Globus pallidus (tissue), 1 donor: ENCODE results near the gene ADRB2.

Experiments used
- DNase-seq: peaks from one replicate; pipeline ENCODE4 v3.0.0-alpha.2; 2015; ENCODE audit warnings: low spot score

Gene ADRB2

DNA sequence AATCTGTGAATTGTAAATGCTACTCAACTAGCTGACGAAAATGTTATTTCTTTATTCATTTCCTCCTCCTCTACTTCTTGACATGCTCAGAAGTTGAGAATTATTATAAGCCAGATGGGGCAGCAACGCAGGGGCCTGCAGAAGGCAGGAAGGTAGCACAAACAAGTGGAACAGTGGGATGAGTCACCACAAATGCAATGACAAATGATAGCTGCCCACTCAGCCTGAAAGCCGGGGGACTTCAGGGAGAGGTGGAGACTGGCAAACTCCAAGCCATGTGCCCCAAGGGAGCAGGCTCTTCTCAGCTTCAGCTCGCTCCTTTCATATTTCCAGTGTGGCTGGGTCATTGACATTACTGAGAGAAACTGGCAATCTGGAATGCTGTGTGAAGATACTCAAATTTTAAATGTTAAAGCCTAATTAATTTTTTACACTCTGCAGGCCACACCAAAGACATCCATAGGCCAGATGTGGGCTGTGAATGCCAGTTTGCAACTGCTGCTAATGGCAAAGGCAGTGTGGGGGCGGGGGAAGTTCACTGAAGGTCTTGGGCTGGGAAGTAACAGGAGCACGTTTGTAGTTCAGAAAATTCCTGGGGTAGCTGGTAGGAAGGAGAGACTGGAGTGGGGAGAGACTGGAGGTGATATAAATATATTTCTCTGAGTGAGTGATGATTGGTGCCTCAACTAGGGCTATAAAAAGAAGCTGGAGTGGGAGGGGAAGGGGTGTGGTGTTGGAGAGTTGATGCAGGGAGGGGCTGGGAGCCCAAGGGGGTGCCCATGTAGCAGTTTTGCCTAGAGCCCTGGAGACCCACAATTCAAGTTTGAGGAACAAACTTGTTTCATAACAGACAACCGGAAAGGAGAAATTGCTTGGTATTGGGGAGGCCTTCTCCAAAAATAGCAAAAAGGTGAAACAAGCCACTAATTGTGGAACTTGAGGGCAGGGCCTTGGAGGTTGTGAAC lies 20.8 kb upstream of the ADRB2 start:
- DNase-seq = peak; percentile 43

DNA sequence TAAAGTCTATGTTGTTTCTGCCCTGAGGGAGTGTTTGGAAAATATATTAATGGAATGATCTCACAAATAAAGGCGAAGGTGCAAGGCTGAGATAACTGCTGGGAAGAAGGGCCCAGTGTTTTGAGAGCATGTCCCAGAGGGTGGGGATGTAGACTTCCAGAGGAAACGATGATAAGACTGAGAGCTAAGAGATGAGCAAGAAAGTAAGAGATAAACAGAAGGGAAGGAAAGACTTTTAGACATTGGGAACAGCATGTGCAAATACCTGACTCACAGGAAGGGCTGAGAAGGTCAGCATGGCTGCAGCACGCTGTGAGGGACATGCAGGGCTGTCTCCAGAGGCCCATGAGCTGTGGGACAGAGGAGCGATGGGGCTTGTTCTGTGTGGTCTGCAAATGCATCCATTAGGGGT lies 19.9 kb upstream of the ADRB2 start:
- no peak for DNase-seq

DNA sequence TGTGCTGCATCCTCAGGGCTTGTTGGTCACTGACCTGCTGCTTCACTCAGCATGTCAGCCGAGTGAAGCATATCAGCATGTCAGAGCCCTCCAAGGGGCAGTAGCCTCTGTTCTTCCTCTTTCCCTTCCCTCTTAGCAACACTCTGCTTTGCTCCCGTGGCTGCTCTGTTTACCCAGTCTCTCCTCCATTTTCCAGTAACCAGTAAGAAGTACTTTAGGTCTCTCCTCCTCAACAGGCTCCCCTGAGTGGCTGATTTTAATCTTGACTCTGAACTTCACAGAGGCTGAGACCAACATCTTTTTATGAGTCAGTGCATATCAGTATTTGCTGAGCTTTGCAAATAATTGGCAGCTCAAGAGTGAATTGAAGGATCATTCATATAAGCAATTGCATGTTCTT lies 18.6 kb upstream of the ADRB2 start:
- no peak for DNase-seq

DNA sequence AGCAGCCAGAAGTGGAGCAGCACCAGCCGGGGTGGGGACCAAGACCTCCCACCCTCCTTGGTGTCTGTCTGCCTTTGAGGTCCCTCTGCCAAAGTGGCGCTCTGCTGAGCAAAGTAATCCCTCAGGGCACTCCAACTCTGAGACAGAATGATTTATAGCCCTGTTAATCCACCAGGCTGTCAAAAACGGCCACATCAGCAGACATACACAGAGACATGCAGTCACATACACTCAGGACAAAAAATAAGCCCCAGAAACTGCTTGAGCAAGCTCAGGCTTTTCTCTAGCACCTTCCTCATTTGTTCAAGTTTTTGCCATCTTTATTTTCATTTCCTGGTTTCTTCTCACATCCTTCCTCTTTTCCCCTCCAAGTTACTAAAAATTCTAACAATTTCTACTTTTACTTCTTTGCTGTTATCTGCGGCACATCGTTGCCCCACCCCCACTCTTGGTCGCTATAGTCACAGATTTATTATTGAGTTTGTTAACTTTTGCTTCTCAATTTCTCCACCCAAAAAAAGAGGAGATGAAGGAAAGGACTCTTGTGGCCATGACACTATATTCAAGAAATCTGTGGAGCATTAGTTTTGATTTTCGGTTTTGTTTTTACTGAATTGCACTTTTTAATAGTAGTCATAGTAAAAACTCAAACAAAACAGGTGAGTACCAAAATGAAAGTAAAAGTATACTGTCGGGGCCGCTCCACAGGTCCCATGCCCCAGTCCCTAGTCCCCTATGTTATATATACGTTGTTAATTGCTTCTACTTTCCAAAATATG lies 17.4 kb upstream of the ADRB2 start:
- DNase-seq = peak; percentile 60

DNA sequence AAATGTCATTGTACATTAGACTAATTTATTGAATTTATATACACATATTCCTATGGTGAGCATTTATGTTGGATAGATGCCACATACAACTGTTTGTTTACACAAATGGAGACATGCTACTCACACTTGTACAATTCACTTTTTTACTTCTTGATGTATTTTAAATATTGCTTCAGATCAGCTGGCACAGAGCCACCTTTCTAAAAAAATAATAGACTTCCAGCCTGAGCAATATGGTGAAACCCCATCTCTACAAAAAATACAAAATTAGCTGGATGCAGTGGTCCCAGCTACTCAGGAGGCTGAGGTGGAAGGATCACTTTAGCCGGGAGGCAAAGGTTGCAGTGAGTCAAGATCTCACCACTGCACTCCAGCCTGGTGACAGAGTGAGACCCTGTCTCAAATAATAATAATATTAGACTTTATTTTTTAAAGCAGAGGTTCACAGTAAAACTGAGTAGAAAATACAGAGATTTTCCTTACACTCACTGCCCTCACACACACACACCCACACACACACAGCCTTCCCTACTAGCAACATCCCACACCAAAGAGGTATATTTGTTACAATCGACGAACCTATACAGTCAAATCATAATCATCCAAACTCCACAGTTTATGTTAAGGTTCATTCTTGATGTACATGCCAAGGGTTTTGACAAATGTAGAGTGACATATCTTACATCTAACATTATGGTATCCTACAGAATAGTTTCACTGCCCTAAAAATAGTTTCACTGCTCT lies 16.5 kb upstream of the ADRB2 start:
- DNase-seq = no peak

DNA sequence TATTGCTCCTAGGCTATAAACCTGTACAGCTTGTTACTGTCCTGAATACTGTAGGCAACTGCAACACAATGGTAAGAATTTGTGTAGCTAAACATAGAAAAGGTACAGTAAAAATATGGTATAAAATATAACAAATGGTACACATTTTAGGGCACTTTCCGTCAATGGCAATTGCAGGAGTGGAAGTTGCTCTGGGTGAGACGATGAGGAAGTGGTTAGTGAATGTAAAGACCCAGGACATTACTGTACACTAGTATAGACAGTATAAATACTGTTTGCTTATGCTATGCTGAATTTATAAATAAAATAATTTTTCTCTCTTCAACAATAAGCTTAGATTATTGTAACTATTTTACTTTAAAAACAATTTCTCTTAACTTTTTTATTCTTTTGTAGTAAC lies 15.6 kb upstream of the ADRB2 start:
- DNase-seq = no peak

DNA sequence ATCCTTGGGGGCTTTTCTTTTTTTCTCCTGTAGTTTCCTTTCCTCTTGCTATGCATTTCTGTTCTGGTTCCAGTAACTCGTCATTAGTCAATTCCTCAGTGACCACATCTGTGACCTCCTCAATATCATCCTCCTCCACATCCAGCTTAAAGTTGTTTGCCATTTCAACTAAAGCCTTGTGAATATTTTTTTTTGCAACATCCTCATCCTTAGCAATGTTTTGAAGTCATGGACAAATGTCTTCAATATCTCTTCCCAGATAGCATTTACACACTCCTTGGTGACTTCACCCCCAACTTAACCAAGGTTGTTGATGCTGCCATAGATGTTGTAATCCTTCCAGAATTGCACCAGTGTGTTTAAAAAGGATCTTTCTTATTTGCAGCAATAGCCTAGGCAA lies 14.7 kb upstream of the ADRB2 start:
- DNase-seq = no peak

DNA sequence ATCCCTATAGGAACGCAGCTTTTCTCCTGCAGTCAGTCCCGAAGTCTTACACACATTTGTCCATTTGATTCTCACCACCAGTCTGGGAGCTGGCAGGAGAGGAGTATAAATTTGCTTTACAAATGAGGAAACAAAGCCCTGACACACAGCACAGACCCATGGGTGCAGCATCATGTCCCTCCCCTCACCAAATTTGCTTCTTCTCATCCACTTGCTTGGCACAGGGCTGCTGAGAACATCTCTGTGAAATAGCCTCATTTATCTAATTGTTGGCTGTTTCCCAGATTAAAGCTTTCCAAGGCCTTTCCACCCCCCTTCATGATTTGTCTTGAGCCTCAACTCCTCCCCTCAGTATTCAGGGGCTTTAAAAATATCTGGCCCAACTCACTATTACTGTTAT lies 11.3 kb upstream of the ADRB2 start:
- no peak for DNase-seq

GRCh38 chr5:148815578-148815977 lies 10.8 kb upstream of the ADRB2 start:
- DNase-seq = no peak

DNA sequence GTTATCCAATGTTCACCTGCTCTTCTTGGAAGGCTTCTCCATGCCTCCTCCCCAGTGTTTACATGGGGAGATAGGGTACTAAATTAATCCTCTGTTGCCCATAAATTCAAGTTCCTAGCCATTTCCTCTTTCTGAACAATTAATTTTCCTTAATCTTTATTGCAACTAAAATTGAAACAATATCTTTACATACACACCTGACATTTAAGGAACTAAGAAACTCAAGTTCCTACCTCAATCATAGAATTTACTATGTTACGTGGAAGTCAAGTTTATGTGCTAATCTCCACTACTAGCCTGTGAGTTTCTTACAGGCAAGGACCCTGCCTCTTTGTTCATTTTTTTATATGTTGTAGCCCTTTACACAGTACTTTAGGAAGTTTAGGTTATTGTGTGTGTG lies 10.1 kb upstream of the ADRB2 start:
- DNase-seq = no peak

- no peak for DNase-seq
Measured at GRCh38 chr5:148816782-148817181, 9.6 kb upstream of the ADRB2 start.

DNA sequence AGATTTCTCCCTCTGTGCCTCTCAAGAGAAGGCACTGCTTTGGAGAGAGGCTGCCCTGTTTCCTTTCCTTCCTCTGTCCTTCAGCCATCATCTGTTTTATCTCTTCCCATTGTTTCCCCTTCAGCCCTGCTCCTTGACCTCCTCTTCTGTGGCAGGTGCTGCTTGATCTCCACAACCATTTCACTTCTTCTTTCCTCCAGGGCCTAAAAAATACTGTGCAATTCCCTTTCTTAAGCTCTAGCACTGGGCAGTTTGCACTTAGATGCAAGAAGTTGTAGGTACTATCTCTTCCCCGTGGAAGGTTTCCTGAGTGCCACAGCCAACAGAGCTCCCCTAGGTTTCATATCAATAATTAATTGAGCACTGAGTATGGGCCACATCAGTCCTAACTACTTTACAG lies 8.8 kb upstream of the ADRB2 start:
- DNase-seq = no peak

GRCh38 chr5:148820461-148821395 lies 5.7 kb upstream of the ADRB2 start:
- no peak for DNase-seq

DNA sequence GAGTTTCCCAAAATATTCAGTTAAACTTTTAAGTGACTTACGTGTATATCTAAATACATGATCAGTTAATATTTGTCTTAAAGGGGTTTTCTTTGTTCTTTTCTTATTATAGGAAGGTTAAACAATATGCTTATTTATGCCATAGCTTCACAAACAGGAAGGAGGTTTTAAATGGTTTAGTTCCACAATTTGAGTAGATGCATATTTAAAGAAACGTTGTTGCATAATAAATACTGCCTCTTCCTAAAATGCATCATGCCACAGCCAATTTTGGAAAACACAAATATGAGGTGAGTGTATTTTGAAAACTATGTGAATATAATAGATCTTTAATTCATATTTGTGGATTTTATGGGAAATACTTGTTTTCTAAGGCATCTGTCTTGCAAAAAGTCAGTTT lies 2.5 kb upstream of the ADRB2 start:
- no peak for DNase-seq

- no peak for DNase-seq
Measured at GRCh38 chr5:148825716-148826052, 727 bp upstream of the ADRB2 start.

- no peak for DNase-seq
Measured at GRCh38 chr5:148826739-148827070, 294 bp downstream of the ADRB2 start.

- DNase-seq = no peak
Measured at GRCh38 chr5:148827723-148828122, 1.3 kb downstream of the ADRB2 start.

DNA sequence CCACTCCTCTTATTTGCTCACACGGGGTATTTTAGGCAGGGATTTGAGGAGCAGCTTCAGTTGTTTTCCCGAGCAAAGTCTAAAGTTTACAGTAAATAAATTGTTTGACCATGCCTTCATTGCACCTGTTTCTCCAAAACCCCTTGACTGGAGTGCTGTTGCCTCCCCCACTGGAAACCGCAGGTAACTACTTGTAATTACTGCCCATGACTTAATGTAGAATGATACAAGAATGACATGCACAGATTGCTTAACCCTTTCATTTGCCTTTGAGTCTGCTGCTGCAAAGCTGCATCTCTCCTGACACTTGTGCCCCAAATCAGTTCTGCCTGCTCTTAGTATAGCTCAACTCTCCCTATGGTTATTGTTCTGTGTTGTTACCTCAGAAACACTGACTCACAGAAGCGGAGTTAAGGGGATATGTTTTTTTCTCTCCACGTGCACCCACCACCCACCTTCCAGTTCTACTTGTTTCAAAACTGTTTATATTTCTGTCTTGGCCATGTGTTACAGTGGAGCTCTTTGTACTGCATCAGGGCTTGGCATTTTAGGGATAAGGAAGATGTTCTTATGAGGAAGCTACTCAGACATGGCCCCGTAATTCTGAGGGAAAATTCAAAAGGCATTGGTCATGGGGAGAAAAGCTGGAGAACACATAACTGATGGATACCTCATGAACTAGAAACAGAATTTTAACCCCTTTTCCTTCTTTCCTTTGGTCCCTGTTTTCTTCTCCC lies 2.3 kb downstream of the ADRB2 start:
- no peak for DNase-seq

GRCh38 chr5:148829248-148829594 lies 2.8 kb downstream of the ADRB2 start:
- no peak for DNase-seq

- no peak for DNase-seq
Measured at GRCh38 chr5:148829734-148830133, 3.3 kb downstream of the ADRB2 start.

- DNase-seq = no peak
Measured at GRCh38 chr5:148830211-148830610, 3.8 kb downstream of the ADRB2 start.
